ENCODE data around the gene TEC. TPM values are rescaled to one million over a fixed set of nuclear protein-coding genes. Genes with fewer than 3 reads are reported as not detected.
A peak's percentile ranks its signal among the peaks of the same experiment; 100 is the strongest.

The TEC gene
- total RNA-seq, 4 donors from 2014 or later: 0.20 to 1.9 (median 1.1) TPM

- TF ChIP-seq CTCF (IDR thresholded peaks at IDR 0.05 in 4 of 5, conservative IDR thresholded peaks at IDR 0.05 in 1 of 5) (no peak), POLR2A (IDR thresholded peaks at IDR 0.05) (no peak)
- no peaks in the 10 kb centered on the region for H3K9me3 ChIP-seq
- no peak for DNase-seq
- in situ Hi-C loops (cut with MboI; ENCODE audit: low sequenced_read_pairs in 4 of 4) (no loop called here), intact Hi-C loops (cut with DNase I; ENCODE audit: low total_unique reads) (no loop called here)
- no peaks in the 10 kb centered on the region for H3K36me3 ChIP-seq
- H3K4me1 ChIP-seq: no peaks in the 10 kb centered on the region
- H3K27me3 ChIP-seq: no peaks in the 10 kb centered on the region
- no peak overlapping the region for H3K4me3 ChIP-seq
- no peak overlapping the region for H3K27ac ChIP-seq
- no peak for ATAC-seq
Measured at GRCh38 chr4:48112017-48112667, 157.5 kb downstream of the TEC start.

- Histone ChIP-seq H3K4me1 (no peaks in the 10 kb centered on the region), H3K27me3 (no peaks in the 10 kb centered on the region), H3K27ac (no peak overlapping the region), H3K9me3 (no peaks in the 10 kb centered on the region), H3K36me3 (no peaks in the 10 kb centered on the region), H3K4me3 (no peak overlapping the region)
- in situ Hi-C loops (cut with MboI; ENCODE audit: low sequenced_read_pairs in 4 of 4): no loop called here
- intact Hi-C loops (cut with DNase I; ENCODE audit: low total_unique reads): no loop called here
- DNase-seq (no peak), ATAC-seq (no peak)
- TF ChIP-seq POLR2A (IDR thresholded peaks at IDR 0.05) (no peak), CTCF (IDR thresholded peaks at IDR 0.05 in 4 of 5, conservative IDR thresholded peaks at IDR 0.05 in 1 of 5) (no peak)
Measured at GRCh38 chr4:48110452-48110978, 159.1 kb downstream of the TEC start.

- Histone ChIP-seq H3K27me3 (no peaks in the 10 kb centered on the region), H3K36me3 (no peaks in the 10 kb centered on the region), H3K4me3 (no peak overlapping the region), H3K4me1 (no peaks in the 10 kb centered on the region), H3K9me3 (no peaks in the 10 kb centered on the region), H3K27ac (no peak overlapping the region)
- ATAC-seq (no peak), DNase-seq (no peak)
- TF ChIP-seq POLR2A (IDR thresholded peaks at IDR 0.05): no peak
- peak in 2 of 5 experiments; percentile 20 to 34 for TF ChIP-seq CTCF (IDR thresholded peaks at IDR 0.05 in 4 of 5, conservative IDR thresholded peaks at IDR 0.05 in 1 of 5)
- in situ Hi-C loops (cut with MboI; ENCODE audit: low sequenced_read_pairs in 4 of 4): no loop called here
- intact Hi-C loops (cut with DNase I; ENCODE audit: low total_unique reads): no loop called here
Measured at GRCh38 chr4:48109413-48110263, 160.0 kb downstream of the TEC start.

GRCh38 chr4:48108309-48109073, 161.1 kb downstream of the TEC start:
- ATAC-seq (no peak), DNase-seq (no peak)
- Histone ChIP-seq H3K27ac (no peak overlapping the region), H3K9me3 (no peaks in the 10 kb centered on the region), H3K27me3 (no peaks in the 10 kb centered on the region), H3K36me3 (no peaks in the 10 kb centered on the region), H3K4me3 (no peak overlapping the region), H3K4me1 (no peaks in the 10 kb centered on the region)
- TF ChIP-seq POLR2A (IDR thresholded peaks at IDR 0.05) (no peak), CTCF (IDR thresholded peaks at IDR 0.05 in 4 of 5, conservative IDR thresholded peaks at IDR 0.05 in 1 of 5) (no peak)
- intact Hi-C loops (cut with DNase I; ENCODE audit: low total_unique reads) (no loop called here), in situ Hi-C loops (cut with MboI; ENCODE audit: low sequenced_read_pairs in 4 of 4) (no loop called here)

Data from gastrocnemius medialis (tissue), 4 donors.